ENCODE results near the gene CMTM1. TPM values are rescaled to one million over a fixed set of nuclear protein-coding genes. Genes with fewer than 3 reads are reported as not detected.
A peak's percentile ranks its signal among the peaks of the same experiment; 100 is the strongest.

CMTM1 gene
- total RNA-seq, 1 experiment from 2014 or later = 2.6 TPM

GRCh38 chr16:66521951-66522771 lies 44.1 kb upstream of the CMTM1 start:
- Histone ChIP-seq H3K79me2 (ENCODE audit: insufficient read depth, low read length) (no peaks in the 10 kb centered on the region), H4K20me1 (ENCODE audit: control insufficient read depth, insufficient read depth, insufficient read length) (no peaks in the 10 kb centered on the region), H3K9ac (ENCODE audit: extremely low read depth, insufficient read length, low read length) (no peak overlapping the region), H2BK15ac (ENCODE audit: low read depth, low read length) (no peak overlapping the region), H3K18ac (ENCODE audit: insufficient read length, low read depth, low read length) (no peak overlapping the region), H3K23ac (ENCODE audit: insufficient read length, low read depth, low read length) (no peak overlapping the region), H4K91ac (ENCODE audit: insufficient read length, low read depth, low read length) (no peak overlapping the region), H3K4me1 (ENCODE audit: insufficient read depth, low read length) (no peaks in the 10 kb centered on the region), H3K56ac (ENCODE audit: insufficient read length, low read depth, low read length) (no peak overlapping the region), H3K27ac (ENCODE audit: insufficient read length, low read depth, low read length) (no peak overlapping the region), H3K4me2 (ENCODE audit: insufficient read depth, insufficient read length, low read length) (no peak overlapping the region), H2AFZ (ENCODE audit: low read length) (no peak overlapping the region), H3K27me3 (ENCODE audit: insufficient read depth, low read length) (no peaks in the 10 kb centered on the region), H3K4ac (ENCODE audit: low read depth, low read length) (no peak overlapping the region), H2AK5ac (ENCODE audit: insufficient read length, low read length) (no peak overlapping the region), H4K8ac (replicated peaks; ENCODE audit: insufficient read length, low read depth, low read length) (no peak overlapping the region), H3K14ac (ENCODE audit: insufficient read depth, low read length) (no peak overlapping the region), H2BK5ac (ENCODE audit: insufficient read length, low read length) (no peak overlapping the region), H4K5ac (ENCODE audit: insufficient read length, low read depth, low read length) (no peak overlapping the region), H2BK12ac (ENCODE audit: insufficient read length, low read depth, low read length) (no peak overlapping the region), H2BK120ac (ENCODE audit: low read depth, low read length, poor library complexity, severe bottlenecking) (no peak overlapping the region), H3K23me2 (ENCODE audit: insufficient read length, low read depth, low read length, poor library complexity, severe bottlenecking) (no peaks in the 10 kb centered on the region), H3K9me3 (ENCODE audit: control insufficient read depth, low read depth, low read length) (no peaks in the 10 kb centered on the region), H3T11ph (ENCODE audit: low read length) (no peak overlapping the region), H2BK20ac (ENCODE audit: low read depth, low read length, poor library complexity, severe bottlenecking) (no peak overlapping the region), H3K79me1 (ENCODE audit: insufficient read depth, low read depth, low read length, poor library complexity, severe bottlenecking) (no peaks in the 10 kb centered on the region)
- no CpG with 5 or more reads among the region's 17 CpGs for WGBS (ENCODE audit: extremely low coverage, insufficient read length, low lambda C conversion rate)
- H3K4me1 Mint-ChIP-seq = peaks cover 8 to 11% of the 10 kb centered on the region in 2 experiments
- peaks cover 0 to 3% (median 0%) of the 10 kb centered on the region in 3 experiments; a peak in 1 of 7 replicates for H3K36me3 Mint-ChIP-seq (ENCODE audit: insufficient read depth in 1 of 3, low read depth in 3 of 3)
- no peak for DNase-seq
- peaks cover 2% of the 10 kb centered on the region for H3K27me3 Mint-ChIP-seq (ENCODE audit: low read depth)
- no peaks in the 10 kb centered on the region for H3K9me3 Mint-ChIP-seq
- H3K27ac Mint-ChIP-seq = peak overlapping the region in 2 of 3 experiments; percentile 15 to 53; a peak in 1 of 7 replicates
- TF ChIP-seq CTCF (conservative IDR thresholded peaks at IDR 0.05) = no peak
- H3K4me3 Mint-ChIP-seq = no peak overlapping the region

Measured in H9 (cell line).